ENCODE data around the gene NUTM2D.
"Not testable (repeated sequence)": the region's sequence is repeated elsewhere in the genome, so short reads cannot be mapped to it uniquely, and the experiment has no call there.

NUTM2D gene

GRCh38 chr10:87384283-87384682 lies 26.7 kb downstream of the NUTM2D start:
- H3K9ac ChIP-seq (ENCODE audit: insufficient read length, low read depth); H3K9me3 ChIP-seq (ENCODE audit: insufficient read depth, low read length); DNase-seq (ENCODE audit: low read depth, low spot score); H3K4me1 ChIP-seq (ENCODE audit: insufficient read depth, insufficient read length); H3K27me3 ChIP-seq (ENCODE audit: insufficient read depth, insufficient read length); H3K36me3 ChIP-seq (ENCODE audit: insufficient read depth, insufficient read length, low read length); H3K4me3 ChIP-seq (ENCODE audit: insufficient read length, low read depth): not testable (repeated sequence)

DNA sequence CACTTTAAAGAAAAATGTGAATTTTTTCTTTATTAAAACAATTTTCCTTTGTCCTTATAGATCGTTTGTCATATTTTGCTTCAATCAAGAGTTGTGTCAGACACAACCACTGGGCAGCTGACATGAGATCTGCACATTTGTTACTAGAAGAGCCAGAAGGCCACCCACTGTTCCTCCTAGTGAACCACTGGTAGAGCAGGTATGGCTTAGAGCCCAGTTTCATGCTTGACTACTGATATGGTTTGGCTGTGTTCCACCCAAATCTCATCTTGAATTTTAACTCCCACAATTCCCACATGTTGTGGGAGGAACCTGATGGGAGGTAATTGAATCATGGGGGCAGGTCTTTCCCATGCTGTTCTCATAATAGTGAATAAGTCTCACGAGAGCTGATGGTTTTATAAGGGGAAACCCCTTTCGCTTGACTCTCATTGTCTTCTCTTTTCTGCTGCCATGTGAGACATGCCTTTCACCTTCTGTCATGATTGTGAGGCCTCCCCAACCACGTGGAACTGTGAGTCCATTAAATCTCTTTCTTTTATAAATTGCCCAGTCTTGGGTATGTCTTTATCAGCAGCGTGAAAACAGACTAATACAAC lies 28.3 kb downstream of the NUTM2D start:
- DNase-seq (ENCODE audit: low read depth, low spot score); H3K9me3 ChIP-seq (ENCODE audit: insufficient read depth, low read length); H3K4me1 ChIP-seq (ENCODE audit: insufficient read depth, insufficient read length); H3K9ac ChIP-seq (ENCODE audit: insufficient read length, low read depth); H3K4me3 ChIP-seq (ENCODE audit: insufficient read length, low read depth); H3K36me3 ChIP-seq (ENCODE audit: insufficient read depth, insufficient read length, low read length); H3K27me3 ChIP-seq (ENCODE audit: insufficient read depth, insufficient read length): not testable (repeated sequence)

GRCh38 chr10:87391360-87391759 lies 33.8 kb downstream of the NUTM2D start:
- not testable (repeated sequence) for H3K4me1 ChIP-seq (ENCODE audit: insufficient read depth, insufficient read length); H3K4me3 ChIP-seq (ENCODE audit: insufficient read length, low read depth); H3K9me3 ChIP-seq (ENCODE audit: insufficient read depth, low read length); DNase-seq (ENCODE audit: low read depth, low spot score); H3K27me3 ChIP-seq (ENCODE audit: insufficient read depth, insufficient read length); H3K36me3 ChIP-seq (ENCODE audit: insufficient read depth, insufficient read length, low read length); H3K9ac ChIP-seq (ENCODE audit: insufficient read length, low read depth)

DNA sequence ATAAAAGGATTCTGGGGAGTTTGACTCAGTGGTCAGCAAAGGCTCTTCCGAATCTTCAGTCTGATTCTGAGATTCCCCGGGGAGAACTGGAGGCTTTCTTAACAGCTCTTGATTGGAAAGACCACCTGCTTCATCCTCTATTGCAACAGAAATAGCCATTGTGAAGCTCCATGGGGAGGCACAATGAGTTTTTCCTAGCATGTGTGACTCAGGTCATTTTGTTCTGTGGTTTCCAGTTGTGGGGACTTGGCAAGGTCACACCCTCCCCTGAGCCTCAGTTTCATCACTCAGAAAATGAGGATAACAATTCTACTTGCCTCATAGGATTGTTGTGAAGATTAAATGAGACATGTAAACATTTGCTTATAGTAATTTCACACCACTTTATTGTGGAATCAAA lies 38.7 kb downstream of the NUTM2D start:
- H3K27me3 ChIP-seq (ENCODE audit: insufficient read depth, insufficient read length); H3K9me3 ChIP-seq (ENCODE audit: insufficient read depth, low read length); H3K4me3 ChIP-seq (ENCODE audit: insufficient read length, low read depth); H3K36me3 ChIP-seq (ENCODE audit: insufficient read depth, insufficient read length, low read length); H3K9ac ChIP-seq (ENCODE audit: insufficient read length, low read depth); H3K4me1 ChIP-seq (ENCODE audit: insufficient read depth, insufficient read length); DNase-seq (ENCODE audit: low read depth, low spot score): not testable (repeated sequence)

- H3K4me1 ChIP-seq (ENCODE audit: insufficient read depth, insufficient read length); H3K4me3 ChIP-seq (ENCODE audit: insufficient read length, low read depth); H3K9ac ChIP-seq (ENCODE audit: insufficient read length, low read depth); H3K27me3 ChIP-seq (ENCODE audit: insufficient read depth, insufficient read length); DNase-seq (ENCODE audit: low read depth, low spot score); H3K9me3 ChIP-seq (ENCODE audit: insufficient read depth, low read length); H3K36me3 ChIP-seq (ENCODE audit: insufficient read depth, insufficient read length, low read length): not testable (repeated sequence)
Measured at GRCh38 chr10:87398436-87398835, 40.9 kb downstream of the NUTM2D start.

DNA sequence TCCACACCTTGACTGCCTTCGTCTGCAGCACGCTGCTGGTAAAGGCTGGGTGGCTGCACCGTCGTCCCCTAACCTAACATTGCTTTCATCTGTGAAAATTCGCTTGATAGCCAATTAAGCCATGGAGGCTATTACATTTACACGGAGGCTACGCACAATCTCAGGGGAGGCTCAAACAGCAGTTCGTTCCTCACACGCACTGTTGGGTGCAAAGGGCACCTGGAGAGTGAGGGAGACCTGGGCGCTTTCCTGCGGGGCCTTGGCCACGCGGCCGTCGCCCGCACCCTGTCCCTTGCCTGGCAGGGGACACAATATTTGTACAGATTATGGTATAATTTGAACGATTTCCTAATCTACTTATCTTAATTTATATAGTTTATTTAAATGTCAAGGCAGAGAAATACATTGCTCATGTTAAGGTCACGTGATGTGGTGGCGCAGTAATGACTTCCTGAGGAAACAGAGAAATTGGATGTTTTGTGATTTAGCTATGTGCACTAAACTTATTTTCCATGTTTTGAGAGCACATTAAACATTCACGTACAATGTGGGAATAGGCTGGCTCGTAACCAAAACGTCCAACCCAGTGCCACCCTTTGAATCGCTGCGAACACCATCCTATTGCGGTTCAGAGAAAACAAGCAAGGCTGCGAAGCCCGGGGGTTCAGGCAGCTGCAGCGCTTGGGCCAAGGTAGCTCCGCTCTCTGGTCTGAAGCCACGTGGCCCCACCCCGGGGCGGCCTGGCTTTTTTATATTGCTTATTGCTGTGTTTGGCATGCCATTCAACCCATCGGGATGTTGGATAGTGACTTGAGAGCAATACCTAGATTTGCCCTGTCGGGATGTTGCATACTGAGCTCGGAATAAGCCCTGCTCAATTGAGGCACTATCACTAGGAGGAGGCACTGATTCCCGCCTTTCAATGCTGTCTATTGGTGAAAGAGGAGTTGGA lies 50.2 kb downstream of the NUTM2D start:
- not testable (repeated sequence) for H3K9me3 ChIP-seq (ENCODE audit: insufficient read depth, low read length); H3K4me1 ChIP-seq (ENCODE audit: insufficient read depth, insufficient read length); H3K9ac ChIP-seq (ENCODE audit: insufficient read length, low read depth); H3K27me3 ChIP-seq (ENCODE audit: insufficient read depth, insufficient read length); H3K36me3 ChIP-seq (ENCODE audit: insufficient read depth, insufficient read length, low read length); H3K4me3 ChIP-seq (ENCODE audit: insufficient read length, low read depth); DNase-seq (ENCODE audit: low read depth, low spot score)

DNA sequence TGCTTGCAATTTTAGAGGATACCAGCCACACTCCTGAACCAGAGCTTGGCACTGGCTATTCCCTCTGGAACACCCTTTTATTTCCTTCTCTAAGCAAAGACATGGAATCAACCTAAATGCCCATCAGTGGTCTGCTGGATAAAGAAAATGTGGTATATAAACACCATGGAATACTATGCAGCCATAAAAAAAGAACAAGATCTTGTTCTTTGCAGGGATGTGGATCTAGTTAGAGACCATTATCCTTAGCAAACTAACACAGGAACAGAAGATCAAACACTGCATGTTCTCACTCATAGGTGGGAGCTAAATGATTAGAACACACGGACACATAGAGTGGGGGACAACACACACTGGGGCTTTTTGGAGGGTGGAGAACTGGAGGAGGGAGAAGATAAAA lies 56.4 kb downstream of the NUTM2D start:
- H3K9me3 ChIP-seq (ENCODE audit: insufficient read depth, low read length); H3K27me3 ChIP-seq (ENCODE audit: insufficient read depth, insufficient read length); H3K4me3 ChIP-seq (ENCODE audit: insufficient read length, low read depth); DNase-seq (ENCODE audit: low read depth, low spot score); H3K4me1 ChIP-seq (ENCODE audit: insufficient read depth, insufficient read length); H3K36me3 ChIP-seq (ENCODE audit: insufficient read depth, insufficient read length, low read length); H3K9ac ChIP-seq (ENCODE audit: insufficient read length, low read depth): not testable (repeated sequence)

Measured in NT2/D1 (cell line).